Activated T-cell treated with anti-CD3 and anti-CD28 coated beads for 24 hours (primary cell): Measurements from ENCODE around the gene ICAM3.

ENCODE experiments used
- DNase-seq: peaks from one replicate; pipeline ENCODE4 v3.0.0-alpha.2; 2020; ENCODE audit warnings: low read depth

ICAM3 gene

GRCh38 chr19:10318807-10319682, 20.4 kb downstream of the ICAM3 start:
- no peak for DNase-seq

GRCh38 chr19:10317857-10318462, 21.5 kb downstream of the ICAM3 start:
- DNase-seq, result no peak

GRCh38 chr19:10317045-10317856, 22.2 kb downstream of the ICAM3 start:
- no peak for DNase-seq

- DNase-seq, result no peak
Measured at GRCh38 chr19:10316229-10317044, 23.0 kb downstream of the ICAM3 start.

GRCh38 chr19:10315335-10316214, 23.8 kb downstream of the ICAM3 start, which contains the start of gene FDX2:
FDX2 (minus strand) TSS chr19:10316015; CDS start chr19:10315996, 19 bp downstream.
- peak; percentile 88 for DNase-seq

GRCh38 chr19:10309423-10309822, 30.0 kb downstream of the ICAM3 start, which contains the start of gene ZGLP1:
ZGLP1 (minus strand) TSS chr19:10309815.
- DNase-seq, result no peak

- no peak for DNase-seq
Measured at GRCh38 chr19:10306327-10306726, 33.1 kb downstream of the ICAM3 start.

- DNase-seq, result no peak
Measured at GRCh38 chr19:10305139-10305806, 34.2 kb downstream of the ICAM3 start.

GRCh38 chr19:10299545-10300458, 39.6 kb downstream of the ICAM3 start:
- no peak for DNase-seq

- no peak for DNase-seq
Measured at GRCh38 chr19:10295847-10296591, 43.4 kb downstream of the ICAM3 start.

GRCh38 chr19:10295305-10295846, 44.0 kb downstream of the ICAM3 start:
- no peak for DNase-seq

- no peak for DNase-seq
Measured at GRCh38 chr19:10294368-10294697, 45.1 kb downstream of the ICAM3 start.

- no peak for DNase-seq
Measured at GRCh38 chr19:10293637-10294367, 45.6 kb downstream of the ICAM3 start.

- DNase-seq, result no peak
Measured at GRCh38 chr19:10292789-10293636, 46.4 kb downstream of the ICAM3 start.

GRCh38 chr19:10292206-10292788, 47.1 kb downstream of the ICAM3 start:
- peak; percentile 60 for DNase-seq
